ENCODE data around the gene MAPK4. TPM values are rescaled to one million over a fixed set of nuclear protein-coding genes. Genes with fewer than 3 reads are reported as not detected.

The MAPK4 gene
- total RNA-seq, 1 experiment from 2014 or later, result 4.2 TPM

DNA sequence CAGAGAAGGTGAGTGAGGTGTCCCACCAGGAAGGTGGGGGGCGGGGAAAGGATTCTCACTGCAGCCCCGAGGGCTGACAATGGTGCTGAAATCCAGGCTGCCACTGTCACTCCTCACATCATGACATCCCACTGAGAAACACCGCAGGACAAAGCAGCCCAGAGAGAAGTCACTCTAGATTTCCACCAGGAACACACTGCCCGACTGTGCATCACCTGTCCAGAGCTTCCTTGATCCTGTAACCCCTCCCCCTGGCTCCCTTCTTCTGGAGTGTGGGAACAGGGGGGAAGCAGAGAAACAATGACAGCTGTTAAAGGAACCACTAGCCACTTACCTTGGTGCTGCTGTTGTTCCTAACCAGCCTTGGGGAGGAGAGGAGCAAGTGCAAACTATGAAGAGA lies 190.1 kb downstream of the MAPK4 start (continued):
- TF ChIP-seq, protein P1, sequence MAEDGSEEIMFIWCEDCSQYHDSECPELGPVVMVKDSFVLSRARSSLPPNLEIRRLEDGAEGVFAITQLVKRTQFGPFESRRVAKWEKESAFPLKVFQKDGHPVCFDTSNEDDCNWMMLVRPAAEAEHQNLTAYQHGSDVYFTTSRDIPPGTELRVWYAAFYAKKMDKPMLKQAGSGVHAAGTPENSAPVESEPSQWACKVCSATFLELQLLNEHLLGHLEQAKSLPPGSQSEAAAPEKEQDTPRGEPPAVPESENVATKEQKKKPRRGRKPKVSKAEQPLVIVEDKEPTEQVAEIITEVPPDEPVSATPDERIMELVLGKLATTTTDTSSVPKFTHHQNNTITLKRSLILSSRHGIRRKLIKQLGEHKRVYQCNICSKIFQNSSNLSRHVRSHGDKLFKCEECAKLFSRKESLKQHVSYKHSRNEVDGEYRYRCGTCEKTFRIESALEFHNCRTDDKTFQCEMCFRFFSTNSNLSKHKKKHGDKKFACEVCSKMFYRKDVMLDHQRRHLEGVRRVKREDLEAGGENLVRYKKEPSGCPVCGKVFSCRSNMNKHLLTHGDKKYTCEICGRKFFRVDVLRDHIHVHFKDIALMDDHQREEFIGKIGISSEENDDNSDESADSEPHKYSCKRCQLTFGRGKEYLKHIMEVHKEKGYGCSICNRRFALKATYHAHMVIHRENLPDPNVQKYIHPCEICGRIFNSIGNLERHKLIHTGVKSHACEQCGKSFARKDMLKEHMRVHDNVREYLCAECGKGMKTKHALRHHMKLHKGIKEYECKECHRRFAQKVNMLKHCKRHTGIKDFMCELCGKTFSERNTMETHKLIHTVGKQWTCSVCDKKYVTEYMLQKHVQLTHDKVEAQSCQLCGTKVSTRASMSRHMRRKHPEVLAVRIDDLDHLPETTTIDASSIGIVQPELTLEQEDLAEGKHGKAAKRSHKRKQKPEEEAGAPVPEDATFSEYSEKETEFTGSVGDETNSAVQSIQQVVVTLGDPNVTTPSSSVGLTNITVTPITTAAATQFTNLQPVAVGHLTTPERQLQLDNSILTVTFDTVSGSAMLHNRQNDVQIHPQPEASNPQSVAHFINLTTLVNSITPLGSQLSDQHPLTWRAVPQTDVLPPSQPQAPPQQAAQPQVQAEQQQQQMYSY (CRISPR knock-in tag; IDR thresholded peaks at IDR 0.05), result no peak

DNA sequence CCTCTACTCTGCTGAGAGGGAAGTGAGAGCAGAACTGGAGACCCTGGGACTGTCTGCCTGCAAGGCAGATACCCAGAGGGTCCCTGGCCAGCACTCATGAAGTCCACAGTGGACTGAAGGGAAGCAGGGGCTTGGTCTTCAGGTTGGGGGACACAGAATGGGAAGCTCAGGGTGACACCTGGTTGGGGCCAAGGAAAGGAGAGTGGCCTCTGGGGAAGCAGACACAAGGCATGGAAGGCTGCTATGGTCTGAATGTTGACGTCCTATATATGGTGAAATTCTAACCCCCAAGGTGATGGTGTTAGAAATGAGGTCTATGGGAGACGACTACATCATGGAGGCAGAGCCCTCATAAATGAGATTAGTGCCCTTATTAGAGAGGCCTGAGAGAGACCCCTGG lies 190.7 kb downstream of the MAPK4 start:
- H3K27ac Mint-ChIP-seq, result no peak overlapping the region
- ChIA-PET CTCF (no interaction called here), POLR2A (no interaction called here)
- H3K36me3 Mint-ChIP-seq, result peaks cover 13% of the 10 kb centered on the region
- no peak for ATAC-seq
- no peak for DNase-seq (ENCODE audit: low spot score)
- no peak overlapping the region for H3K4me3 Mint-ChIP-seq
- peaks cover 2% of the 10 kb centered on the region; the same call in 1 of the 2 replicates for H3K27me3 Mint-ChIP-seq (ENCODE audit: low read depth)
- TF ChIP-seq TCF7 (CRISPR knock-in tag; IDR thresholded peaks at IDR 0.05; ENCODE audit: low read depth), result no peak
- peaks cover 28% of the 10 kb centered on the region for H3K4me1 Mint-ChIP-seq
- H3K9me3 Mint-ChIP-seq, result peaks cover 29% of the 10 kb centered on the region

DNA sequence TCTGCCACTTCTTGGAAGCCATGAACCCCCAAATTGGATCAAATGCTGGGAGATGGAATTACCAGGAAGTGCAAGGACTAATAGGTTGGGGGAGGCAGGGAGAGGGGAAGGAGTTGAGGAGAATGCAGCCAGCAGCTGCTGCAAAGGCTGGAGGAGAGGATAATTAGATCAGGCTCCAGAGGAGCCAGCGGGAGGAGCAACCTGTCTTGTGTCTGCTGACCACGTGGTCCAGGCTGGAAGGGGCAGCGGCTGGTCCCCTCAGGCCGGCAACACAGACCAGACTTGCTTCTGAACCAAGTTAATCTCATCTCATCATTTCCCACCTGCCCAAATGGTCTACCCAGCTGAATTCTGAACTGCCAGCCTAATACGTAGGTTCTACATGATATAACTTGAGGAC lies 191.6 kb downstream of the MAPK4 start:
- peaks cover 28% of the 10 kb centered on the region for H3K4me1 Mint-ChIP-seq
- peaks cover 2% of the 10 kb centered on the region; the same call in 1 of the 2 replicates for H3K27me3 Mint-ChIP-seq (ENCODE audit: low read depth)
- H3K9me3 Mint-ChIP-seq, result peaks cover 32% of the 10 kb centered on the region
- TF ChIP-seq, protein P2, sequence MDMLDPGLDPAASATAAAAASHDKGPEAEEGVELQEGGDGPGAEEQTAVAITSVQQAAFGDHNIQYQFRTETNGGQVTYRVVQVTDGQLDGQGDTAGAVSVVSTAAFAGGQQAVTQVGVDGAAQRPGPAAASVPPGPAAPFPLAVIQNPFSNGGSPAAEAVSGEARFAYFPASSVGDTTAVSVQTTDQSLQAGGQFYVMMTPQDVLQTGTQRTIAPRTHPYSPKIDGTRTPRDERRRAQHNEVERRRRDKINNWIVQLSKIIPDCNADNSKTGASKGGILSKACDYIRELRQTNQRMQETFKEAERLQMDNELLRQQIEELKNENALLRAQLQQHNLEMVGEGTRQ (CRISPR knock-in tag; IDR thresholded peaks at IDR 0.05), result peak; percentile 54
- TF ChIP-seq RORB (CRISPR knock-in tag; IDR thresholded peaks at IDR 0.05), result no peak
- TF ChIP-seq, protein P3, sequence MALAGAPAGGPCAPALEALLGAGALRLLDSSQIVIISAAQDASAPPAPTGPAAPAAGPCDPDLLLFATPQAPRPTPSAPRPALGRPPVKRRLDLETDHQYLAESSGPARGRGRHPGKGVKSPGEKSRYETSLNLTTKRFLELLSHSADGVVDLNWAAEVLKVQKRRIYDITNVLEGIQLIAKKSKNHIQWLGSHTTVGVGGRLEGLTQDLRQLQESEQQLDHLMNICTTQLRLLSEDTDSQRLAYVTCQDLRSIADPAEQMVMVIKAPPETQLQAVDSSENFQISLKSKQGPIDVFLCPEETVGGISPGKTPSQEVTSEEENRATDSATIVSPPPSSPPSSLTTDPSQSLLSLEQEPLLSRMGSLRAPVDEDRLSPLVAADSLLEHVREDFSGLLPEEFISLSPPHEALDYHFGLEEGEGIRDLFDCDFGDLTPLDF (CRISPR knock-in tag; IDR thresholded peaks at IDR 0.05), result no peak
- TF ChIP-seq NR3C1 (CRISPR knock-in tag; conservative IDR thresholded peaks at IDR 0.05; ENCODE audit: low read depth), result no peak
- CTCF ChIA-PET, result interaction anchor here (0.6 kb wide), 1 partner anchor 18 kb away, joined by 3 read pairs; no protein-coding TSS in a partner anchor
- POLR2A ChIA-PET, result no interaction called here
- no peak for DNase-seq (ENCODE audit: low spot score)
- H3K36me3 Mint-ChIP-seq, result peaks cover 13% of the 10 kb centered on the region
- no peak overlapping the region for H3K4me3 Mint-ChIP-seq
- no peak for ATAC-seq
- H3K27ac Mint-ChIP-seq, result no peak overlapping the region

DNA sequence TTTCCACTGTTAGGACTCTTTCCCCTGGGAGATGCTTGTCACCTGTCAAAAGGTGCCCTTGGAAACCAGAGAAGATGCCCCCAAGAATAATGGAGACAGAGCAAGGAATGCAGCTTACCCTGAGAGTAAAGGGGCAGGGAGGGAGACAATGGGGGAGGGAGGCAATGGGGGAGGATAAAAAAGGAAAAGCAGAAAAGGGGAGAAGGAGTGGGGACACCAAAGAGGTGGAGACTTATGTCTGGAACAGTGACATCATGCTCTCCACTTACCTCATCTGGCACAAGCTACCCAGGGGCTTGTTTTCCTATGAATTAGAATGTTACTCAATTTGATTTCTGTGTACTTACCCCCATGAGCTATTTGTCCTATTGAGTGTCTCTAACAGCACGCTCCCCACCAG lies 192.1 kb downstream of the MAPK4 start:
- Mint-ChIP-seq H3K4me3 (no peak overlapping the region), H3K36me3 (peaks cover 13% of the 10 kb centered on the region), H3K27me3 (ENCODE audit: low read depth) (peaks cover 2% of the 10 kb centered on the region; the same call in 1 of the 2 replicates), H3K4me1 (peaks cover 28% of the 10 kb centered on the region), H3K9me3 (peaks cover 29% of the 10 kb centered on the region), H3K27ac (no peak overlapping the region)
- DNase-seq (ENCODE audit: low spot score), result no peak
- no peak for ATAC-seq
- CTCF ChIA-PET, result interaction anchor here (0.6 kb wide), 1 partner anchor 18 kb away, joined by 3 read pairs; no protein-coding TSS in a partner anchor
- POLR2A ChIA-PET, result no interaction called here
- TF ChIP-seq, protein P4, sequence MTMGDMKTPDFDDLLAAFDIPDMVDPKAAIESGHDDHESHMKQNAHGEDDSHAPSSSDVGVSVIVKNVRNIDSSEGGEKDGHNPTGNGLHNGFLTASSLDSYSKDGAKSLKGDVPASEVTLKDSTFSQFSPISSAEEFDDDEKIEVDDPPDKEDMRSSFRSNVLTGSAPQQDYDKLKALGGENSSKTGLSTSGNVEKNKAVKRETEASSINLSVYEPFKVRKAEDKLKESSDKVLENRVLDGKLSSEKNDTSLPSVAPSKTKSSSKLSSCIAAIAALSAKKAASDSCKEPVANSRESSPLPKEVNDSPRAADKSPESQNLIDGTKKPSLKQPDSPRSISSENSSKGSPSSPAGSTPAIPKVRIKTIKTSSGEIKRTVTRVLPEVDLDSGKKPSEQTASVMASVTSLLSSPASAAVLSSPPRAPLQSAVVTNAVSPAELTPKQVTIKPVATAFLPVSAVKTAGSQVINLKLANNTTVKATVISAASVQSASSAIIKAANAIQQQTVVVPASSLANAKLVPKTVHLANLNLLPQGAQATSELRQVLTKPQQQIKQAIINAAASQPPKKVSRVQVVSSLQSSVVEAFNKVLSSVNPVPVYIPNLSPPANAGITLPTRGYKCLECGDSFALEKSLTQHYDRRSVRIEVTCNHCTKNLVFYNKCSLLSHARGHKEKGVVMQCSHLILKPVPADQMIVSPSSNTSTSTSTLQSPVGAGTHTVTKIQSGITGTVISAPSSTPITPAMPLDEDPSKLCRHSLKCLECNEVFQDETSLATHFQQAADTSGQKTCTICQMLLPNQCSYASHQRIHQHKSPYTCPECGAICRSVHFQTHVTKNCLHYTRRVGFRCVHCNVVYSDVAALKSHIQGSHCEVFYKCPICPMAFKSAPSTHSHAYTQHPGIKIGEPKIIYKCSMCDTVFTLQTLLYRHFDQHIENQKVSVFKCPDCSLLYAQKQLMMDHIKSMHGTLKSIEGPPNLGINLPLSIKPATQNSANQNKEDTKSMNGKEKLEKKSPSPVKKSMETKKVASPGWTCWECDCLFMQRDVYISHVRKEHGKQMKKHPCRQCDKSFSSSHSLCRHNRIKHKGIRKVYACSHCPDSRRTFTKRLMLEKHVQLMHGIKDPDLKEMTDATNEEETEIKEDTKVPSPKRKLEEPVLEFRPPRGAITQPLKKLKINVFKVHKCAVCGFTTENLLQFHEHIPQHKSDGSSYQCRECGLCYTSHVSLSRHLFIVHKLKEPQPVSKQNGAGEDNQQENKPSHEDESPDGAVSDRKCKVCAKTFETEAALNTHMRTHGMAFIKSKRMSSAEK (CRISPR knock-in tag; IDR thresholded peaks at IDR 0.05; ENCODE audit: borderline replicate concordance), result no peak
- TF ChIP-seq NR1H2 (CRISPR knock-in tag; IDR thresholded peaks at IDR 0.05) (no peak), MYBL2 (CRISPR knock-in tag; IDR thresholded peaks at IDR 0.05) (no peak), SMAD3 (CRISPR knock-in tag; IDR thresholded peaks at IDR 0.05; ENCODE audit: borderline replicate concordance) (no peak), ZNF396 (CRISPR knock-in tag; IDR thresholded peaks at IDR 0.05; ENCODE audit: borderline replicate concordance) (no peak), ATF1 (CRISPR knock-in tag; IDR thresholded peaks at IDR 0.05) (no peak), EMX1 (CRISPR knock-in tag; IDR thresholded peaks at IDR 0.05) (no peak)
- TF ChIP-seq, protein P5, sequence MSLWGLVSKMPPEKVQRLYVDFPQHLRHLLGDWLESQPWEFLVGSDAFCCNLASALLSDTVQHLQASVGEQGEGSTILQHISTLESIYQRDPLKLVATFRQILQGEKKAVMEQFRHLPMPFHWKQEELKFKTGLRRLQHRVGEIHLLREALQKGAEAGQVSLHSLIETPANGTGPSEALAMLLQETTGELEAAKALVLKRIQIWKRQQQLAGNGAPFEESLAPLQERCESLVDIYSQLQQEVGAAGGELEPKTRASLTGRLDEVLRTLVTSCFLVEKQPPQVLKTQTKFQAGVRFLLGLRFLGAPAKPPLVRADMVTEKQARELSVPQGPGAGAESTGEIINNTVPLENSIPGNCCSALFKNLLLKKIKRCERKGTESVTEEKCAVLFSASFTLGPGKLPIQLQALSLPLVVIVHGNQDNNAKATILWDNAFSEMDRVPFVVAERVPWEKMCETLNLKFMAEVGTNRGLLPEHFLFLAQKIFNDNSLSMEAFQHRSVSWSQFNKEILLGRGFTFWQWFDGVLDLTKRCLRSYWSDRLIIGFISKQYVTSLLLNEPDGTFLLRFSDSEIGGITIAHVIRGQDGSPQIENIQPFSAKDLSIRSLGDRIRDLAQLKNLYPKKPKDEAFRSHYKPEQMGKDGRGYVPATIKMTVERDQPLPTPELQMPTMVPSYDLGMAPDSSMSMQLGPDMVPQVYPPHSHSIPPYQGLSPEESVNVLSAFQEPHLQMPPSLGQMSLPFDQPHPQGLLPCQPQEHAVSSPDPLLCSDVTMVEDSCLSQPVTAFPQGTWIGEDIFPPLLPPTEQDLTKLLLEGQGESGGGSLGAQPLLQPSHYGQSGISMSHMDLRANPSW (CRISPR knock-in tag; conservative IDR thresholded peaks at IDR 0.05; ENCODE audit: low read depth), result no peak
- TF ChIP-seq, protein P6, sequence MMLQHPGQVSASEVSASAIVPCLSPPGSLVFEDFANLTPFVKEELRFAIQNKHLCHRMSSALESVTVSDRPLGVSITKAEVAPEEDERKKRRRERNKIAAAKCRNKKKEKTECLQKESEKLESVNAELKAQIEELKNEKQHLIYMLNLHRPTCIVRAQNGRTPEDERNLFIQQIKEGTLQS (CRISPR knock-in tag; conservative IDR thresholded peaks at IDR 0.05), result no peak
- TF ChIP-seq, protein P7, sequence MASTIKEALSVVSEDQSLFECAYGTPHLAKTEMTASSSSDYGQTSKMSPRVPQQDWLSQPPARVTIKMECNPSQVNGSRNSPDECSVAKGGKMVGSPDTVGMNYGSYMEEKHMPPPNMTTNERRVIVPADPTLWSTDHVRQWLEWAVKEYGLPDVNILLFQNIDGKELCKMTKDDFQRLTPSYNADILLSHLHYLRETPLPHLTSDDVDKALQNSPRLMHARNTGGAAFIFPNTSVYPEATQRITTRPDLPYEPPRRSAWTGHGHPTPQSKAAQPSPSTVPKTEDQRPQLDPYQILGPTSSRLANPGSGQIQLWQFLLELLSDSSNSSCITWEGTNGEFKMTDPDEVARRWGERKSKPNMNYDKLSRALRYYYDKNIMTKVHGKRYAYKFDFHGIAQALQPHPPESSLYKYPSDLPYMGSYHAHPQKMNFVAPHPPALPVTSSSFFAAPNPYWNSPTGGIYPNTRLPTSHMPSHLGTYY (CRISPR knock-in tag; IDR thresholded peaks at IDR 0.05), result no peak
